Adrenal gland (tissue), 12 donors: ENCODE data around the gene FARS2. TPM values are rescaled to one million over a fixed set of nuclear protein-coding genes. Genes with fewer than 3 reads are reported as not detected.

Experiments used
- DNase-seq, 7 donors: peaks; one replicate each; pipeline ENCODE4 v3.0.0-alpha.2; 2019 to 2020
- H3K27ac ChIP-seq, 5 donors: fragments of 200-600 bp; sonication (generic) in 4 of 5; 1 replicate in 3 of 5; 2 replicates in 2 of 5; pipeline versions ENCODE4 v1.5.1 to v1.8.0; 2016 to 2020; ENCODE audit warnings: mild to moderate bottlenecking in 1 of 5
- H3K27me3 ChIP-seq: fragments of 200-600 bp; 2 replicates; pipeline ENCODE4 v1.8.0; 2021
- H3K36me3 ChIP-seq, 2 donors: fragments of 200-600 bp; replicated peaks in 1 of 2; 1 replicate in 1 of 2; 2 replicates in 1 of 2; pipeline versions ENCODE4 v1.5.1 to v1.8.0; 2018 to 2022
- H3K4me1 ChIP-seq, 2 donors: fragments of 200-600 bp; replicated peaks in 1 of 2; 1 replicate in 1 of 2; 2 replicates in 1 of 2; pipeline versions ENCODE4 v1.5.1 to v1.8.0; 2018 to 2021
- H3K4me3 ChIP-seq, 4 donors: fragments of 200-600 bp; sonication (generic) in 3 of 4; one replicate each; pipeline ENCODE4 v1.5.1; 2016 to 2018
- H3K9me3 ChIP-seq, 3 donors: fragments of 200-600 bp; sonication (generic) in 1 of 3; replicated peaks in 1 of 3; 1 replicate in 2 of 3; 2 replicates in 1 of 3; pipeline versions ENCODE4 v1.5.1 to v1.8.0; 2016 to 2021
- CTCF ChIP-seq, 6 experiments: fragments of 450-650 bp in 4 of 6; fragments of 200-600 bp in 2 of 6; sonication (generic) in 1 of 6; IDR thresholded peaks; 1 replicate in 5 of 6; 2 replicates in 1 of 6; pipeline versions ENCODE4 v1.5.1 to v1.8.0; 2016 to 2021; ENCODE audit warnings: antibody characterized with exemption in 6 of 6, mild to moderate bottlenecking in 2 of 6, moderate library complexity in 1 of 6
- POLR2A ChIP-seq, 2 donors: fragments of 450-650 bp; IDR thresholded peaks; one replicate each; pipeline ENCODE4 v1.6.1; 2017; ENCODE audit warnings: antibody characterized with exemption in 2 of 2, mild to moderate bottlenecking in 2 of 2, moderate library complexity in 1 of 2
- WGBS, 4 donors: extraction: QIAGEN DNeasy Blood & Tissue Kit in 2 of 4; methylation state at CpG; one replicate each; pipeline versions ENCODE4 v1.1.5 to v1.1.7; 2013 to 2017; 5-methylcytosine and 5-hydroxymethylcytosine counted together
- intact Hi-C, 2 donors: fragments of 100-400 bp; cut with DNase I; formaldehyde crosslinking; loops; one replicate each; pipeline versions ENCODE4 v1.14.1 to v1.15.0; 2022 to 2023
- polyA plus RNA-seq, 3 donors: library from polyadenylated mRNA; stranded (reverse); fragments of 200-250 nt in 2 of 3; fragments of 350-450 nt in 1 of 3; fragmentation: Illumina TruSeq in 1 of 3; extraction: RNeasy Lipid Tissue Mini Kit (QIAGEN cat#74804) in 1 of 3; gene quantifications; one replicate each; pipeline ENCODE4 v1.2.3, GENCODE V29; 2013 to 2014
- total RNA-seq, 9 donors: library from RNA; depleted of rRNA in 4 of 9; stranded (reverse); fragments of >200 nt in 4 of 9; fragments of 120-200 nt in 1 of 9; fragmentation: NEBNext Ultra II Directional in 1 of 9; extraction: Animal tissue kit (Norgen Biotek cat#: 25700) in 1 of 9; gene quantifications; one replicate each; pipeline versions ENCODE4 v1.1.0 to v1.2.4, GENCODE V29; 2013 to 2023
- donor health status: healthy with polysubstance abuse.
- donor health status: Bipolar disorder and iron deficiency.
- donor health status: DM: yes; HTN: yes; CAD: no.
- donor health status: DM: no; HTN: no; CAD: no.
- donor health status: DM: no; HTN: no; CAD: no.
- donor health status: DM: yes; HTN: yes; CAD: no.

The FARS2 gene
- total and polyA plus RNA-seq, 12 donors: 7.2 to 55.2 (median 19.8) TPM

GRCh38 chr6:5565971-5566370 lies 304.7 kb downstream of the FARS2 start:
- Histone ChIP-seq H3K9me3 (no peaks in the 10 kb centered on the region), H3K4me3 (no peak overlapping the region), H3K36me3 (no peaks in the 10 kb centered on the region), H3K27me3 (no peaks in the 10 kb centered on the region), H3K4me1 (peaks cover 0 to 5% of the 10 kb centered on the region in 2 donors), H3K27ac (no peak overlapping the region)
- TF ChIP-seq CTCF (IDR thresholded peaks at IDR 0.05) (no peak), POLR2A (IDR thresholded peaks at IDR 0.05) (no peak)
- no peak for DNase-seq
- intact Hi-C loops: no loop called here
- WGBS, 4 donors: 92 to 98% (median 93%) methylated on average over 3 of the region's 3 CpGs

GRCh38 chr6:5566718-5567117 lies 305.4 kb downstream of the FARS2 start:
- Histone ChIP-seq H3K36me3 (no peaks in the 10 kb centered on the region), H3K27me3 (no peaks in the 10 kb centered on the region), H3K27ac (no peak overlapping the region), H3K9me3 (no peaks in the 10 kb centered on the region), H3K4me1 (peaks cover 0 to 5% of the 10 kb centered on the region in 2 donors), H3K4me3 (no peak overlapping the region)
- TF ChIP-seq CTCF (IDR thresholded peaks at IDR 0.05) (no peak), POLR2A (IDR thresholded peaks at IDR 0.05) (no peak)
- 96 to 97% (median 97%) methylated on average over 4 of the region's 4 CpGs for WGBS, 4 donors
- intact Hi-C loops: no loop called here
- no peak for DNase-seq

- no peak overlapping the region for H3K27ac ChIP-seq
- no peak for TF ChIP-seq POLR2A (IDR thresholded peaks at IDR 0.05)
- TF ChIP-seq CTCF (IDR thresholded peaks at IDR 0.05): no peak
- H3K4me1 ChIP-seq: peaks cover 0 to 5% of the 10 kb centered on the region in 2 donors
- H3K36me3 ChIP-seq: no peaks in the 10 kb centered on the region
- intact Hi-C loops: no loop called here
- no peaks in the 10 kb centered on the region for H3K27me3 ChIP-seq
- 91 to 95% (median 93%) methylated on average over 3 of the region's 3 CpGs for WGBS, 4 donors
- no peaks in the 10 kb centered on the region for H3K9me3 ChIP-seq
- DNase-seq: no peak
- no peak overlapping the region for H3K4me3 ChIP-seq
Measured at GRCh38 chr6:5567352-5567751, 306.0 kb downstream of the FARS2 start.

- Histone ChIP-seq H3K27me3 (no peaks in the 10 kb centered on the region), H3K4me3 (no peak overlapping the region), H3K9me3 (no peaks in the 10 kb centered on the region), H3K27ac (no peak overlapping the region), H3K4me1 (peaks cover 0 to 5% of the 10 kb centered on the region in 2 donors), H3K36me3 (no peaks in the 10 kb centered on the region)
- TF ChIP-seq POLR2A (IDR thresholded peaks at IDR 0.05) (no peak), CTCF (IDR thresholded peaks at IDR 0.05) (no peak)
- no peak for DNase-seq
- WGBS, 4 donors: 85 to 98% (median 89%) methylated on average over 2 of the region's 2 CpGs
- intact Hi-C loops: no loop called here
Measured at GRCh38 chr6:5567890-5568289, 306.6 kb downstream of the FARS2 start.
